ENCODE results near the gene ANKRD55. TPM values are rescaled to one million over a fixed set of nuclear protein-coding genes. Genes with fewer than 3 reads are reported as not detected.

The ANKRD55 gene
- total RNA-seq, 4 donors from 2014 or later: not detected

- Histone ChIP-seq H3K4me1 (peaks cover 0 to 4% (median 0%) of the 10 kb centered on the region in 4 donors), H3K4me3 (no peak overlapping the region), H3K36me3 (no peaks in the 10 kb centered on the region), H3K27me3 (no peaks in the 10 kb centered on the region), H3K9me3 (no peaks in the 10 kb centered on the region), H3K27ac (no peak overlapping the region)
- 93 to 98% methylated on average over 1 of the region's 1 CpG for WGBS, 2 donors
- TF ChIP-seq EP300 (IDR thresholded peaks at IDR 0.05) (no peak), CTCF (IDR thresholded peaks at IDR 0.05) (no peak), POLR2A (IDR thresholded peaks at IDR 0.05) (no peak)
- DNase-seq (ENCODE audit: low spot score in 2 of 2): no peak
Observed at GRCh38 chr5:56144211-56144610, 88.9 kb downstream of the ANKRD55 start.

- TF ChIP-seq CTCF (IDR thresholded peaks at IDR 0.05) (no peak), EP300 (IDR thresholded peaks at IDR 0.05) (no peak), POLR2A (IDR thresholded peaks at IDR 0.05) (no peak)
- Histone ChIP-seq H3K4me3 (no peak overlapping the region), H3K9me3 (no peaks in the 10 kb centered on the region), H3K27me3 (no peaks in the 10 kb centered on the region), H3K4me1 (no peaks in the 10 kb centered on the region), H3K36me3 (no peaks in the 10 kb centered on the region), H3K27ac (no peak overlapping the region)
- WGBS, 2 donors: 91 to 97% methylated on average over 2 of the region's 2 CpGs
- no peak for DNase-seq (ENCODE audit: low spot score in 2 of 2)
Observed at GRCh38 chr5:56143373-56143714, 89.8 kb downstream of the ANKRD55 start.

- 83 to 88% methylated on average over 5 of the region's 5 CpGs for WGBS, 2 donors
Observed at GRCh38 chr5:56142614-56143372, 90.3 kb downstream of the ANKRD55 start.

GRCh38 chr5:56142233-56142613 lies 90.9 kb downstream of the ANKRD55 start:
- no peak for TF ChIP-seq EP300 (IDR thresholded peaks at IDR 0.05)
- TF ChIP-seq CTCF (IDR thresholded peaks at IDR 0.05): no peak
- TF ChIP-seq POLR2A (IDR thresholded peaks at IDR 0.05): no peak
- no peak for DNase-seq (ENCODE audit: low spot score in 2 of 2)
- no peaks in the 10 kb centered on the region for H3K27me3 ChIP-seq
- H3K4me3 ChIP-seq: no peak overlapping the region
- WGBS, 2 donors: 93% methylated on average over 6 of the region's 6 CpGs
- H3K27ac ChIP-seq: no peak overlapping the region
- no peaks in the 10 kb centered on the region for H3K4me1 ChIP-seq
- no peaks in the 10 kb centered on the region for H3K9me3 ChIP-seq
- no peaks in the 10 kb centered on the region for H3K36me3 ChIP-seq

More at GRCh38 chr5:56142614-56143372, 90.3 kb downstream of the ANKRD55 start:
- H3K4me3 ChIP-seq: no peak overlapping the region
- TF ChIP-seq CTCF (IDR thresholded peaks at IDR 0.05) (no peak), POLR2A (IDR thresholded peaks at IDR 0.05) (no peak), EP300 (IDR thresholded peaks at IDR 0.05) (no peak)
- H3K27ac ChIP-seq: no peak overlapping the region
- no peaks in the 10 kb centered on the region for H3K36me3 ChIP-seq
- H3K4me1 ChIP-seq: no peaks in the 10 kb centered on the region
- H3K9me3 ChIP-seq: no peaks in the 10 kb centered on the region
- no peaks in the 10 kb centered on the region for H3K27me3 ChIP-seq
- DNase-seq (ENCODE audit: low spot score in 2 of 2): no peak

- H3K36me3 ChIP-seq: no peaks in the 10 kb centered on the region
Observed at GRCh38 chr5:56140073-56140472, 93.1 kb downstream of the ANKRD55 start.

More at GRCh38 chr5:56140073-56140472, 93.1 kb downstream of the ANKRD55 start:
- Histone ChIP-seq H3K27me3 (no peaks in the 10 kb centered on the region), H3K27ac (no peak overlapping the region), H3K9me3 (no peaks in the 10 kb centered on the region), H3K4me3 (no peak overlapping the region), H3K4me1 (no peaks in the 10 kb centered on the region)
- TF ChIP-seq CTCF (IDR thresholded peaks at IDR 0.05) (no peak), EP300 (IDR thresholded peaks at IDR 0.05) (no peak), POLR2A (IDR thresholded peaks at IDR 0.05) (no peak)
- WGBS, 2 donors: 41 to 42% methylated on average over 3 of the region's 3 CpGs
- no peak for DNase-seq (ENCODE audit: low spot score in 2 of 2)

Measured in tibial nerve (tissue), 4 donors.